22Rv1 (cell line): ENCODE measurements around the gene KIAA1217.
A peak's percentile ranks its signal among the peaks of the same experiment; 100 is the strongest.

Source experiments
- H3K27ac ChIP-seq: fragments of 450-650 bp; 2 replicates; pipeline ENCODE4 v1.5.1; 2017
- CTCF ChIP-seq: fragments of 450-650 bp; IDR thresholded peaks from 2 replicates; pipeline ENCODE4 v1.5.1; 2017; ENCODE audit warnings: mild to moderate bottlenecking
- ZFX ChIP-seq: fragments of 450-650 bp; IDR thresholded peaks from 2 replicates; pipeline ENCODE4 v1.6.1; 2017; ENCODE audit warnings: antibody characterized with exemption, borderline replicate concordance

The KIAA1217 gene

GRCh38 chr10:24357344-24358004 is 148.5 kb downstream of the KIAA1217 start:
- TF ChIP-seq ZFX (no peak), CTCF (no peak)
- no peak overlapping the region for H3K27ac ChIP-seq

- no peak overlapping the region for H3K27ac ChIP-seq
- TF ChIP-seq ZFX = no peak
- no peak for TF ChIP-seq CTCF
These were observed 149.1 kb downstream of the KIAA1217 start for GRCh38 chr10:24358022-24358421.

GRCh38 chr10:24360282-24361127 is 151.6 kb downstream of the KIAA1217 start:
- TF ChIP-seq CTCF (peak; percentile 87), ZFX (no peak)

GRCh38 chr10:24363070-24363469 is 154.1 kb downstream of the KIAA1217 start:
- TF ChIP-seq ZFX = no peak
- no peak for TF ChIP-seq CTCF
- no peak overlapping the region for H3K27ac ChIP-seq

More at GRCh38 chr10:24360282-24361127, 151.6 kb downstream of the KIAA1217 start:
- H3K27ac ChIP-seq = no peak overlapping the region

- H3K27ac ChIP-seq = no peak overlapping the region
- TF ChIP-seq CTCF = no peak
- TF ChIP-seq ZFX = no peak
These were observed 158.8 kb downstream of the KIAA1217 start for GRCh38 chr10:24367688-24368087.

GRCh38 chr10:24370877-24371276 is 161.9 kb downstream of the KIAA1217 start:
- no peak for TF ChIP-seq CTCF
- TF ChIP-seq ZFX = no peak
- H3K27ac ChIP-seq = no peak overlapping the region

- H3K27ac ChIP-seq = no peak overlapping the region
- TF ChIP-seq CTCF = no peak
- no peak for TF ChIP-seq ZFX
These were observed 162.5 kb downstream of the KIAA1217 start for GRCh38 chr10:24371396-24371795.
